ENCODE measurements around the gene KLRC1. TPM values are rescaled to one million over a fixed set of nuclear protein-coding genes. Genes with fewer than 3 reads are reported as not detected.
"Not testable (repeated sequence)": the region's sequence is repeated elsewhere in the genome, so short reads cannot be mapped to it uniquely, and the experiment has no call there.

KLRC1 gene
- polyA plus RNA-seq, 1 donor from 2014 or later: not detected

GRCh38 chr12:10491766-10492165 lies 38.6 kb upstream of the KLRC1 start:
- Histone ChIP-seq H3K79me2 (replicated peaks; ENCODE audit: insufficient read depth, low read length) (no peaks in the 10 kb centered on the region), H3K36me3 (ENCODE audit: insufficient read depth, low read length) (no peaks in the 10 kb centered on the region), H4K20me1 (ENCODE audit: insufficient read depth) (no peaks in the 10 kb centered on the region), H3K9me2 (ENCODE audit: insufficient read depth, low read length) (no peaks in the 10 kb centered on the region), H3K9me3 (ENCODE audit: low read length) (no peaks in the 10 kb centered on the region), H3F3A (ENCODE audit: insufficient read depth, low read length, poor library complexity, severe bottlenecking) (no peaks in the 10 kb centered on the region), H3K4me2 (ENCODE audit: low read length) (no peak overlapping the region), H3K27me3 (ENCODE audit: insufficient read depth, low read depth, low read length) (no peaks in the 10 kb centered on the region), H3K4me3 (ENCODE audit: low read length) (no peak overlapping the region), H3K27ac (ENCODE audit: low read length) (no peak overlapping the region), H2AFZ (ENCODE audit: low read depth, low read length) (no peak overlapping the region), H3K9ac (ENCODE audit: low read length) (no peak overlapping the region)
- TF ChIP-seq EZH2 (IDR thresholded peaks at IDR 0.05; ENCODE audit: borderline replicate concordance, insufficient read depth, low read length, poor library complexity, severe bottlenecking) (no peak), POLR2AphosphoS5 (IDR thresholded peaks at IDR 0.05) (no peak), EP300 (conservative IDR thresholded peaks at IDR 0.05; ENCODE audit: poor library complexity, severe bottlenecking) (no peak), SMC3 (conservative IDR thresholded peaks at IDR 0.05; ENCODE audit: poor library complexity) (no peak), MXI1 (conservative IDR thresholded peaks at IDR 0.05; ENCODE audit: poor library complexity, severe bottlenecking) (no peak)
- TF ChIP-seq, protein P1, sequence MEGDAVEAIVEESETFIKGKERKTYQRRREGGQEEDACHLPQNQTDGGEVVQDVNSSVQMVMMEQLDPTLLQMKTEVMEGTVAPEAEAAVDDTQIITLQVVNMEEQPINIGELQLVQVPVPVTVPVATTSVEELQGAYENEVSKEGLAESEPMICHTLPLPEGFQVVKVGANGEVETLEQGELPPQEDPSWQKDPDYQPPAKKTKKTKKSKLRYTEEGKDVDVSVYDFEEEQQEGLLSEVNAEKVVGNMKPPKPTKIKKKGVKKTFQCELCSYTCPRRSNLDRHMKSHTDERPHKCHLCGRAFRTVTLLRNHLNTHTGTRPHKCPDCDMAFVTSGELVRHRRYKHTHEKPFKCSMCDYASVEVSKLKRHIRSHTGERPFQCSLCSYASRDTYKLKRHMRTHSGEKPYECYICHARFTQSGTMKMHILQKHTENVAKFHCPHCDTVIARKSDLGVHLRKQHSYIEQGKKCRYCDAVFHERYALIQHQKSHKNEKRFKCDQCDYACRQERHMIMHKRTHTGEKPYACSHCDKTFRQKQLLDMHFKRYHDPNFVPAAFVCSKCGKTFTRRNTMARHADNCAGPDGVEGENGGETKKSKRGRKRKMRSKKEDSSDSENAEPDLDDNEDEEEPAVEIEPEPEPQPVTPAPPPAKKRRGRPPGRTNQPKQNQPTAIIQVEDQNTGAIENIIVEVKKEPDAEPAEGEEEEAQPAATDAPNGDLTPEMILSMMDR (IDR thresholded peaks at IDR 0.05; ENCODE audit: poor library complexity, severe bottlenecking): no peak
- TF ChIP-seq, protein P2, sequence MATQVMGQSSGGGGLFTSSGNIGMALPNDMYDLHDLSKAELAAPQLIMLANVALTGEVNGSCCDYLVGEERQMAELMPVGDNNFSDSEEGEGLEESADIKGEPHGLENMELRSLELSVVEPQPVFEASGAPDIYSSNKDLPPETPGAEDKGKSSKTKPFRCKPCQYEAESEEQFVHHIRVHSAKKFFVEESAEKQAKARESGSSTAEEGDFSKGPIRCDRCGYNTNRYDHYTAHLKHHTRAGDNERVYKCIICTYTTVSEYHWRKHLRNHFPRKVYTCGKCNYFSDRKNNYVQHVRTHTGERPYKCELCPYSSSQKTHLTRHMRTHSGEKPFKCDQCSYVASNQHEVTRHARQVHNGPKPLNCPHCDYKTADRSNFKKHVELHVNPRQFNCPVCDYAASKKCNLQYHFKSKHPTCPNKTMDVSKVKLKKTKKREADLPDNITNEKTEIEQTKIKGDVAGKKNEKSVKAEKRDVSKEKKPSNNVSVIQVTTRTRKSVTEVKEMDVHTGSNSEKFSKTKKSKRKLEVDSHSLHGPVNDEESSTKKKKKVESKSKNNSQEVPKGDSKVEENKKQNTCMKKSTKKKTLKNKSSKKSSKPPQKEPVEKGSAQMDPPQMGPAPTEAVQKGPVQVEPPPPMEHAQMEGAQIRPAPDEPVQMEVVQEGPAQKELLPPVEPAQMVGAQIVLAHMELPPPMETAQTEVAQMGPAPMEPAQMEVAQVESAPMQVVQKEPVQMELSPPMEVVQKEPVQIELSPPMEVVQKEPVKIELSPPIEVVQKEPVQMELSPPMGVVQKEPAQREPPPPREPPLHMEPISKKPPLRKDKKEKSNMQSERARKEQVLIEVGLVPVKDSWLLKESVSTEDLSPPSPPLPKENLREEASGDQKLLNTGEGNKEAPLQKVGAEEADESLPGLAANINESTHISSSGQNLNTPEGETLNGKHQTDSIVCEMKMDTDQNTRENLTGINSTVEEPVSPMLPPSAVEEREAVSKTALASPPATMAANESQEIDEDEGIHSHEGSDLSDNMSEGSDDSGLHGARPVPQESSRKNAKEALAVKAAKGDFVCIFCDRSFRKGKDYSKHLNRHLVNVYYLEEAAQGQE (IDR thresholded peaks at IDR 0.05; ENCODE audit: borderline replicate concordance): no peak

GRCh38 chr12:10487328-10487727 lies 34.2 kb upstream of the KLRC1 start:
- not testable (repeated sequence) for H3K79me2 ChIP-seq (replicated peaks; ENCODE audit: insufficient read depth, low read length); H4K20me1 ChIP-seq (ENCODE audit: insufficient read depth); H3K9me3 ChIP-seq (ENCODE audit: low read length); H3K9me2 ChIP-seq (ENCODE audit: insufficient read depth, low read length); H3K4me3 ChIP-seq (ENCODE audit: low read length); H3K4me2 ChIP-seq (ENCODE audit: low read length); H3K27ac ChIP-seq (ENCODE audit: low read length); H3F3A ChIP-seq (ENCODE audit: insufficient read depth, low read length, poor library complexity, severe bottlenecking); H3K36me3 ChIP-seq (ENCODE audit: insufficient read depth, low read length); H3K27me3 ChIP-seq (ENCODE audit: insufficient read depth, low read depth, low read length); H2AFZ ChIP-seq (ENCODE audit: low read depth, low read length); H3K9ac ChIP-seq (ENCODE audit: low read length)

GRCh38 chr12:10481901-10482300 lies 28.7 kb upstream of the KLRC1 start:
- H3K4me3 ChIP-seq (ENCODE audit: low read length); H3K9me2 ChIP-seq (ENCODE audit: insufficient read depth, low read length); H3K9me3 ChIP-seq (ENCODE audit: low read length); H2AFZ ChIP-seq (ENCODE audit: low read depth, low read length); H3K27ac ChIP-seq (ENCODE audit: low read length); H3K36me3 ChIP-seq (ENCODE audit: insufficient read depth, low read length); H3K9ac ChIP-seq (ENCODE audit: low read length); H3K79me2 ChIP-seq (replicated peaks; ENCODE audit: insufficient read depth, low read length); H3K27me3 ChIP-seq (ENCODE audit: insufficient read depth, low read depth, low read length); H3K4me2 ChIP-seq (ENCODE audit: low read length); H4K20me1 ChIP-seq (ENCODE audit: insufficient read depth); H3F3A ChIP-seq (ENCODE audit: insufficient read depth, low read length, poor library complexity, severe bottlenecking): not testable (repeated sequence)

DNA sequence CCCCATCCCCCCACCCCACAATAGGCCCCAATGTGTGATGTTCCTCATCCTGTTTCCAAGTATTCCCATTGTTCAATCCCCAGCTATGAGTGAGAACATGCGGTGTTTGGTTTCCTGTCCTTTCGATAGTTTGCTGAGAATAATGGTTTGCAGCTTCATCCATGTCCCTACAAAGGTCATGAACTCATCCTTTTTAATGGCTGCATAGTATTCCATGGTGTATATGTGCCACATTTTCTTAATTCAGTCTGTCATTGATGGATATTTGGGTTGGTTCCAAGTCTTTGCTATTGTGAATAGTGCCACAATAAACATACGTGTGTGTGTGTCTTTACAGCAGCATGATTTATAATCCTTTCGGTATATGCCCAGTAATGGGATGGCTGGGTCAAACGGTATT lies 19.6 kb upstream of the KLRC1 start:
- H3K27me3 ChIP-seq (ENCODE audit: insufficient read depth, low read depth, low read length); H4K20me1 ChIP-seq (ENCODE audit: insufficient read depth); H3K4me3 ChIP-seq (ENCODE audit: low read length); H3K79me2 ChIP-seq (replicated peaks; ENCODE audit: insufficient read depth, low read length); H3K9me3 ChIP-seq (ENCODE audit: low read length); H3K9ac ChIP-seq (ENCODE audit: low read length); H3K27ac ChIP-seq (ENCODE audit: low read length); H3K9me2 ChIP-seq (ENCODE audit: insufficient read depth, low read length); H3K36me3 ChIP-seq (ENCODE audit: insufficient read depth, low read length); H3K4me2 ChIP-seq (ENCODE audit: low read length); H3F3A ChIP-seq (ENCODE audit: insufficient read depth, low read length, poor library complexity, severe bottlenecking); H2AFZ ChIP-seq (ENCODE audit: low read depth, low read length): not testable (repeated sequence)

Measured in neural cell (in vitro differentiated cells).